Mesendoderm (in vitro differentiated cells): ENCODE data around the gene HTT.

ENCODE experiments used
- DNase-seq: peaks from one replicate; pipeline ENCODE4 v3.0.0; 2013
- H2AK5ac ChIP-seq: 2 replicates; pipeline ENCODE4 v1.6.1; 2013; ENCODE audit warnings: low read length, inconsistent platforms
- H2BK120ac ChIP-seq: 2 replicates; pipeline ENCODE4 v1.6.1; 2013; ENCODE audit warnings: low read depth, mild to moderate bottlenecking, low read length, moderate library complexity, mixed read lengths
- H2BK15ac ChIP-seq: replicated peaks from 2 replicates; pipeline ENCODE4 v1.6.1; 2013; ENCODE audit warnings: low read depth, mild to moderate bottlenecking, moderate library complexity
- H2BK5ac ChIP-seq: 2 replicates; pipeline ENCODE4 v1.6.1; 2013; ENCODE audit warnings: low read length, inconsistent platforms
- H3K18ac ChIP-seq: 2 replicates; pipeline ENCODE4 v1.6.1; 2013; ENCODE audit warnings: mild to moderate bottlenecking, low read length, mixed read lengths
- H3K23ac ChIP-seq: one replicate; pipeline ENCODE4 v1.6.1; 2013; ENCODE audit warnings: low read length
- H3K27ac ChIP-seq: 2 replicates; pipeline ENCODE4 v1.5.1; 2013; ENCODE audit warnings: low read depth, mild to moderate bottlenecking, inconsistent platforms, low read length, moderate library complexity
- H3K27me3 ChIP-seq: 2 replicates; pipeline ENCODE4 v1.6.1; 2013; ENCODE audit warnings: low read length, control low read depth, mild to moderate bottlenecking, inconsistent platforms; ENCODE audit not compliant: insufficient read depth, poor library complexity
- H3K36me3 ChIP-seq: 2 replicates; pipeline ENCODE4 v1.6.1; 2013; ENCODE audit warnings: low read length, inconsistent platforms; ENCODE audit not compliant: control insufficient read depth, insufficient read depth
- H3K4ac ChIP-seq: one replicate; pipeline ENCODE4 v1.6.1; 2013; ENCODE audit warnings: low read depth, mild to moderate bottlenecking, low read length, moderate library complexity
- H3K4me1 ChIP-seq: 2 replicates; pipeline ENCODE4 v1.6.1; 2013; ENCODE audit warnings: low read depth, low read length, inconsistent platforms; ENCODE audit not compliant: control insufficient read depth
- H3K4me2 ChIP-seq: 2 replicates; pipeline ENCODE4 v1.6.1; 2013; ENCODE audit warnings: low read length
- H3K4me3 ChIP-seq: 2 replicates; pipeline ENCODE4 v1.5.1; 2013; ENCODE audit warnings: mild to moderate bottlenecking, low read length
- H3K56ac ChIP-seq: one replicate; pipeline ENCODE4 v1.6.1; 2013; ENCODE audit warnings: low read length
- H3K79me1 ChIP-seq: 2 replicates; pipeline ENCODE4 v1.6.1; 2013; ENCODE audit warnings: low read length, inconsistent platforms
- H3K79me2 ChIP-seq: 2 replicates; pipeline ENCODE4 v1.6.1; 2013; ENCODE audit warnings: mild to moderate bottlenecking, low read length; ENCODE audit not compliant: control insufficient read depth, insufficient read depth
- H3K9ac ChIP-seq: 2 replicates; pipeline ENCODE4 v1.6.1; 2013; ENCODE audit warnings: low read length, inconsistent platforms
- H4K5ac ChIP-seq: one replicate; pipeline ENCODE4 v1.6.1; 2013; ENCODE audit warnings: low read length
- H4K8ac ChIP-seq: one replicate; pipeline ENCODE4 v1.6.1; 2013; ENCODE audit warnings: low read depth, mild to moderate bottlenecking, control low read depth, low read length, moderate library complexity
- WGBS: extraction: QIAGEN DNeasy Blood & Tissue Kit; methylation state at CpG from one replicate; pipeline ENCODE4 v1.1.7; 2013; ENCODE audit warnings: low lambda C conversion rate, missing lambda C conversion rate; ENCODE audit not compliant: insufficient coverage; ENCODE audit errors: extremely low coverage; 5-methylcytosine and 5-hydroxymethylcytosine counted together

The HTT gene

DNA sequence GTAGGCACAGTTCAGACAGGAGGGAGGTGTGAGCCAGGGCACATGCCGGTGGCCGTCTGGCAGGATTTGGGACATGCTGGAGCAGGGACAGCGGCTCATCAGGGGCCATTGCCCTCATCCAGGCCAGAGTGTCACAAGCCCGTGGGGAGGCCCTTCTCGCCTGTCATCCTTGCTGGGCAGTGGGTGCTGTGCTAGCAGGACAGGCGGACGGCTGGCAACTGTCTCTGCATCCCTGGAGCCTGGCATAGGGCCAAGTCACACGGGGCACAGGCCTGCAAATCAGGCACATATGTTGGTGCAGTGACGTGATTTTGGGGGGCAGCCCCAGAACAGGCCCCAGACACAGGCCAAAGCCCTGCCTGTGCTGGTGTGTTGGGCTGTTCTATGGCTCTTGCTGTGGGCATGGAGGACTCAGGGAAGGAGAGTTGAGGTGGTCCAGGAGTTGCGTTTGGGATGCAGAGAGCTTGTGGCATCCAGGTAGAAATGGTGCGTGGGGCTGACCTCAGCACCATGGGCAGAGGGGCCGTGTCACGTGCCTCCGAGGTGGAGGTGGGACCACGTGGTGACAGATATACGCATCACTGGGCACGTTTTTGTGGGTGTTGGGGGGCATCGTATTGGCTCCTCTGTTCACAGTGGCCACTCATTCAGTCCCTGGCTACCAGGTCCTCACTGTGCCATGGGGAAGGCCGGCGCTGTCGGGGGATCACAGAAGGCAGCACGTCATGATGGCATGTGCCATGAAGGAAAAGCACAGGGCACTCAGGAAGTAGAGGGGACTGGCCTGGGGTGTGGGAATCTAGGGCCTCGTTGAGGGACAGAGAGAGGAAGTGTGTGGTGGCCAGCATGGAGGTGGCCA lies 159.9 kb downstream of the HTT start:
- no peak for DNase-seq
- Histone ChIP-seq H2BK120ac (no peak overlapping the region), H3K4me2 (no peak overlapping the region), H3K27ac (no peak overlapping the region), H2BK15ac (no peak overlapping the region), H3K9ac (no peak overlapping the region), H3K4ac (no peak overlapping the region), H3K27me3 (no peaks in the 10 kb centered on the region), H2BK5ac (no peak overlapping the region), H3K79me1 (no peaks in the 10 kb centered on the region), H4K5ac (no peak overlapping the region), H3K23ac (no peak overlapping the region), H4K8ac (no peak overlapping the region), H3K4me1 (no peaks in the 10 kb centered on the region), H3K56ac (no peak overlapping the region), H2AK5ac (no peak overlapping the region), H3K79me2 (no peaks in the 10 kb centered on the region), H3K4me3 (no peak overlapping the region), H3K18ac (no peak overlapping the region), H3K36me3 (peaks cover 23% of the 10 kb centered on the region)
- no CpG with 5 or more reads among the region's 23 CpGs for WGBS

DNA sequence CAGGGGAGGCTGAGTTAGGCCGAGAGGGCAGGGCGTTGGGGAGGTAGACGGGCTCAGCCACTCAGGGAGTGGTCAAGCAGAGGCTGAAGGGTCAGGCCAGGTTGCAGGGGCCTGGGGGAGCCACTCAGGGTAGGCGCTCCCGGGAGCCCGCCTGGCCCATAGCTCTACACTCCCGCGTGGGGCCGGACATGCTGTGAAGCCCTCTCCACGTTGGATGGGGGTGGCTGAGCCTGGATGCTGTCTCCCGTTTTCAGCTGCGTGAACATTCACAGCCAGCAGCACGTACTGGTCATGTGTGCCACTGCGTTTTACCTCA lies 160.5 kb downstream of the HTT start:
- H3K4me3 ChIP-seq: no peak overlapping the region
- no peak overlapping the region for H4K8ac ChIP-seq
- no peak overlapping the region for H2BK120ac ChIP-seq
- WGBS: no CpG with 5 or more reads among the region's 14 CpGs
- DNase-seq: no peak
- no peak overlapping the region for H3K56ac ChIP-seq
- H3K4ac ChIP-seq: no peak overlapping the region
- no peaks in the 10 kb centered on the region for H3K79me2 ChIP-seq
- H3K36me3 ChIP-seq: peaks cover 21% of the 10 kb centered on the region
- no peak overlapping the region for H3K9ac ChIP-seq
- no peak overlapping the region for H2AK5ac ChIP-seq
- no peak overlapping the region for H3K18ac ChIP-seq
- no peak overlapping the region for H2BK5ac ChIP-seq
- no peak overlapping the region for H3K4me2 ChIP-seq
- no peaks in the 10 kb centered on the region for H3K4me1 ChIP-seq
- H4K5ac ChIP-seq: no peak overlapping the region
- no peak overlapping the region for H3K27ac ChIP-seq
- no peak overlapping the region for H2BK15ac ChIP-seq
- H3K79me1 ChIP-seq: no peaks in the 10 kb centered on the region
- no peak overlapping the region for H3K23ac ChIP-seq
- H3K27me3 ChIP-seq: no peaks in the 10 kb centered on the region

DNA sequence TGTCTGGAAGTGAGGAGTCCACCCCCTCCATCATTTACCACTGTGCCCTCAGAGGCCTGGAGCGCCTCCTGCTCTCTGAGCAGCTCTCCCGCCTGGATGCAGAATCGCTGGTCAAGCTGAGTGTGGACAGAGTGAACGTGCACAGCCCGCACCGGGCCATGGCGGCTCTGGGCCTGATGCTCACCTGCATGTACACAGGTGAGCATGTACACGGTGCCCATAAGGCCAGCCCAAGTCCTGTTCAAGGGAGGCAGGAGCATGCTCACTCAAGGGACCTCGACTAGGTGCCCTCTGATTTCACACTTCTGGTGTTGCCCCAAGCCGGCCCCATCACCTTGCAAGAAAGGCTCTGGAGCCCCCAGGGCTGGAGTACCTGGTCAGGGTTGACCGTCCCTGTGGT lies 161.1 kb downstream of the HTT start:
- H2BK5ac ChIP-seq: no peak overlapping the region
- H4K8ac ChIP-seq: no peak overlapping the region
- DNase-seq: no peak
- peaks cover 21% of the 10 kb centered on the region for H3K36me3 ChIP-seq
- WGBS: no CpG with 5 or more reads among the region's 11 CpGs
- H3K4me1 ChIP-seq: no peaks in the 10 kb centered on the region
- no peak overlapping the region for H3K23ac ChIP-seq
- no peaks in the 10 kb centered on the region for H3K27me3 ChIP-seq
- no peak overlapping the region for H3K4ac ChIP-seq
- H2AK5ac ChIP-seq: no peak overlapping the region
- H3K4me3 ChIP-seq: no peak overlapping the region
- H3K4me2 ChIP-seq: no peak overlapping the region
- no peaks in the 10 kb centered on the region for H3K79me1 ChIP-seq
- no peak overlapping the region for H3K18ac ChIP-seq
- H2BK15ac ChIP-seq: no peak overlapping the region
- H3K56ac ChIP-seq: no peak overlapping the region
- no peak overlapping the region for H3K27ac ChIP-seq
- H2BK120ac ChIP-seq: no peak overlapping the region
- H3K9ac ChIP-seq: no peak overlapping the region
- H4K5ac ChIP-seq: no peak overlapping the region
- no peaks in the 10 kb centered on the region for H3K79me2 ChIP-seq

DNA sequence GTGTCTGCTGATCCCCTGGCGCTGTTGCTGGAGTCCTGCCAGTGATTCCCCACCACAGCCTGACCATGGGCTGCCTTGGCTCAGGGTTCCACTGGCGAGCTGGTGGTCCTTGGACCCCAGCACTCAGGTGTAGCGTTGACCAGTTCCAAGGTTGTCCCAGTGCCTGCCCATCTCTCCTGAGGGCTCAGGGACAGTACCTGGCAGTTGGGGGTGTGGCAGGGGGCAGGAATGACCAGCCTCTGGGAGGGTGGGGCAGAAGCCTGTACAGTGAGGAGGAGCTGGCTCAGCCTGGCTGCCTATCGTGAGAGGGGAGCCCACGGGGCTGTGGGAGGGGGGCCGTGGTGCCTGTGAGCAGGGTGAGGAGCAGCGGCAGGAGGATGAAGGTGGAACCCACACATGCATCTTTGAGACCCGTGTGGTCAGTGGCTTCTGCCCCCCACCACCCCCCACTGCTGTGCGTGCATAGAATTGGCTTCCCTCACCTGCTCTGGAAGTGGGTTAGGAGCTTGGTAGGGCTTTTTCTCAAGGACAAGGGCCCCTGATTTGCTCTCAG lies 161.9 kb downstream of the HTT start:
- Histone ChIP-seq H3K4me2 (no peak overlapping the region), H3K9ac (no peak overlapping the region), H3K79me2 (no peaks in the 10 kb centered on the region), H4K8ac (no peak overlapping the region), H3K4me3 (no peak overlapping the region), H3K36me3 (peaks cover 14% of the 10 kb centered on the region), H3K27ac (no peak overlapping the region), H2BK5ac (no peak overlapping the region), H3K4me1 (no peaks in the 10 kb centered on the region), H2BK120ac (no peak overlapping the region), H3K27me3 (no peaks in the 10 kb centered on the region), H3K23ac (no peak overlapping the region), H4K5ac (no peak overlapping the region), H2AK5ac (no peak overlapping the region), H3K18ac (no peak overlapping the region), H2BK15ac (no peak overlapping the region), H3K79me1 (no peaks in the 10 kb centered on the region), H3K56ac (no peak overlapping the region), H3K4ac (no peak overlapping the region)
- DNase-seq: no peak
- no CpG with 5 or more reads among the region's 9 CpGs for WGBS

DNA sequence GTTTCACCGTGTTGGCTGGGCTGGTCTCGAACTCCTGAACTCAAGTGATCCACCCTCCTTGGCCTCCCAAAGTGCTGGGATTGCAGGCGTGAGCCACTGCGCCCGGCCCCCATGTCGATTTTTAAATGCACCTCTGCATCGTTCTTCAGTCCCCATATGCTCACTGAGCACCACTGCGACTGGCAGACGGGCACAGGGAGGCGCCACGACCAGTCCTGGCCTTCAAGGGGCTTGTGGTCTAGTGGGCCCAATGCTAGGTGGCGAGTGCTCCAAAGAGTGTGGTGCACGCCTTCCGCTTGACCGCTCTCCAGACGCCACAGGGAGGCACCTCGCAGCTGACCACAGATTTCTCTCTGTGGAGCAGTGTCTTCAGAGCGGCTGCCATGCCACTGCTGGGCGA lies 162.8 kb downstream of the HTT start:
- Histone ChIP-seq H3K56ac (no peak overlapping the region), H3K23ac (no peak overlapping the region), H3K4me3 (no peak overlapping the region), H3K79me1 (no peaks in the 10 kb centered on the region), H3K27ac (no peak overlapping the region), H3K27me3 (no peaks in the 10 kb centered on the region), H4K5ac (no peak overlapping the region), H3K79me2 (no peaks in the 10 kb centered on the region), H3K36me3 (peaks cover 13% of the 10 kb centered on the region), H2BK15ac (no peak overlapping the region), H2AK5ac (no peak overlapping the region), H2BK5ac (no peak overlapping the region), H3K4me1 (no peaks in the 10 kb centered on the region), H3K4me2 (no peak overlapping the region), H3K18ac (no peak overlapping the region), H3K4ac (no peak overlapping the region), H2BK120ac (no peak overlapping the region), H3K9ac (no peak overlapping the region), H4K8ac (no peak overlapping the region)
- no CpG with 5 or more reads among the region's 19 CpGs for WGBS
- no peak for DNase-seq
